Panc1 (cell line): Measurements from ENCODE around the gene THAP9.

Experiments used
- CTCF ChIP-seq: fragments of 450-650 bp; IDR thresholded peaks from 2 replicates; pipeline ENCODE4 v1.5.1; 2017; ENCODE audit warnings: mild to moderate bottlenecking
- POLR2AphosphoS5 ChIP-seq: IDR thresholded peaks from 2 replicates; pipeline ENCODE4 v1.6.1; 2012; ENCODE audit warnings: mild to moderate bottlenecking, low read depth, low read length, moderate library complexity
- REST ChIP-seq, 2 experiments: IDR thresholded peaks; 2 replicates each; pipeline ENCODE4 v1.6.1; 2011 to 2012; ENCODE audit warnings: low read depth in 2 of 2, control low read depth in 1 of 2, low read length in 1 of 2, mild to moderate bottlenecking in 1 of 2, moderate library complexity in 1 of 2; ENCODE audit not compliant: insufficient read depth in 1 of 2
- SIN3A ChIP-seq: IDR thresholded peaks from 2 replicates; pipeline ENCODE4 v1.6.1; 2012; ENCODE audit warnings: low read depth, mild to moderate bottlenecking, low read length, moderate library complexity, borderline replicate concordance; ENCODE audit not compliant: insufficient read depth
- TCF7L2 ChIP-seq: IDR thresholded peaks from 2 replicates; pipeline ENCODE4 v1.6.1; 2011; ENCODE audit warnings: mild to moderate bottlenecking, low read depth, low read length, inconsistent platforms

GRCh38 chr4:82969414-82969813 is 68.9 kb downstream of the THAP9 start:
- TF ChIP-seq CTCF, result no peak
- TF ChIP-seq TCF7L2, result no peak
- TF ChIP-seq POLR2AphosphoS5, result no peak
- TF ChIP-seq SIN3A, result no peak
- no peak for TF ChIP-seq REST (IDR thresholded peaks at IDR 0.05; ENCODE audit: insufficient read depth in 1 of 2, low read depth in 2 of 2, low read length in 1 of 2)
